Measurements from ENCODE around the gene P3H4.
A peak's percentile ranks its signal among the peaks of the same experiment; 100 is the strongest.

P3H4 gene

DNA sequence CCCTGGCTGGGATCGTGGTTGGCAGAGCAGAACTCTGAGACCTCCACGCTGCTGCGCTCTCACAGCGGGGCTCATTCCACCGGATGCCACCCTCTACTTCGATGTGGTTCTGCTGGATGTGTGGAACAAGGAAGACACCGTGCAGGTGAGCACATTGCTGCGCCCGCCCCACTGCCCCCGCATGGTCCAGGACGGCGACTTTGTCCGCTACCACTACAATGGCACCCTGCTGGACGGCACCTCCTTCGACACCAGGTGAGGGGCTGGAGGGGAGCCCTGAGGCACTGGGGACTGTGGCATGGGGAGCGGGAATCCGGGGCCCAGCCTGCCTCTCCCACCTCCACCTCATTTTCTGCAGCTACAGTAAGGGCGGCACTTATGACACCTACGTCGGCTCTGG is 6.3 kb upstream of the P3H4 start:
- DNase-seq, result no peak

GRCh38 chr17:41816637-41817320 is 5.0 kb upstream of the P3H4 start:
- no peak for DNase-seq

GRCh38 chr17:41814195-41814594 is 2.4 kb upstream of the P3H4 start:
- no peak for DNase-seq

- DNase-seq, result no peak
Measured at GRCh38 chr17:41813699-41814124, 2.0 kb upstream of the P3H4 start.

GRCh38 chr17:41813152-41813680 is 1.5 kb upstream of the P3H4 start:
- DNase-seq, result no peak

DNA sequence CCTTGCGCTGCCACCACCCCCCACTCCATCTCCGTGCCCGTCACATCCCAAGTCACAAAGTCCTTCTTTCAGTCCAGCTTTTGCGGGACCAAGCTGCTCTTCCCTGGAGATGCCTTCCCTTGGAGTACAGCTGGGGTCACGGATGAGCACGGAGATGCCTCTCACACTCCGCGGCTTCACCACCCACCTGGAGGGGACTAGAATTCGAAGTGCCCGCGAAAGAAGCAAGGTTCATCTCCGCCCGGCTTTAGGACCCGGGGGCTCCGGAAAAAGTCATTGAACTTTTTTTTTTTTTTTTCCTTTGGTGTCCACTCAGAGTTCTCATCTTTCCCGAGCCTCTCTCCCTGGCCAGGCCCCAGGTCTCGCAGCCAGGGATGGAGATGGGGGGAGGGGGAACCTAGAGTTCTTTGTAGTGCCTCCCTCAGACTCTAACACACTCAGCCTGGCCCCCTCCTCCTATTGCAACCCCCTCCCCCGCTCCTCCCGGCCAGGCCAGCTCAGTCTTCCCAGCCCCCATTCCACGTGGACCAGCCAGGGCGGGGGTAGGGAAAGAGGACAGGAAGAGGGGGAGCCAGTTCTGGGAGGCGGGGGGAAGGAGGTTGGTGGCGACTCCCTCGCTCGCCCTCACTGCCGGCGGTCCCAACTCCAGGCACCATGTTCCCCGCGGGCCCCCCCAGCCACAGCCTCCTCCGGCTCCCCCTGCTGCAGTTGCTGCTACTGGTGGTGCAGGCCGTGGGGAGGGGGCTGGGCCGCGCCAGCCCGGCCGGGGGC is 817 bp upstream of the P3H4 start, which contains the start of gene FKBP10:
TSS of gene FKBP10 (plus strand) at position 624 of the 771 bp plus-strand sequence. CDS start at position 655, 31 bp downstream.
- DNase-seq, result peak; percentile 82

- DNase-seq, result no peak
Measured at GRCh38 chr17:41810659-41811548, 845 bp downstream of the P3H4 start.

GRCh38 chr17:41806685-41807445 is 4.9 kb downstream of the P3H4 start:
- no peak for DNase-seq

DNA sequence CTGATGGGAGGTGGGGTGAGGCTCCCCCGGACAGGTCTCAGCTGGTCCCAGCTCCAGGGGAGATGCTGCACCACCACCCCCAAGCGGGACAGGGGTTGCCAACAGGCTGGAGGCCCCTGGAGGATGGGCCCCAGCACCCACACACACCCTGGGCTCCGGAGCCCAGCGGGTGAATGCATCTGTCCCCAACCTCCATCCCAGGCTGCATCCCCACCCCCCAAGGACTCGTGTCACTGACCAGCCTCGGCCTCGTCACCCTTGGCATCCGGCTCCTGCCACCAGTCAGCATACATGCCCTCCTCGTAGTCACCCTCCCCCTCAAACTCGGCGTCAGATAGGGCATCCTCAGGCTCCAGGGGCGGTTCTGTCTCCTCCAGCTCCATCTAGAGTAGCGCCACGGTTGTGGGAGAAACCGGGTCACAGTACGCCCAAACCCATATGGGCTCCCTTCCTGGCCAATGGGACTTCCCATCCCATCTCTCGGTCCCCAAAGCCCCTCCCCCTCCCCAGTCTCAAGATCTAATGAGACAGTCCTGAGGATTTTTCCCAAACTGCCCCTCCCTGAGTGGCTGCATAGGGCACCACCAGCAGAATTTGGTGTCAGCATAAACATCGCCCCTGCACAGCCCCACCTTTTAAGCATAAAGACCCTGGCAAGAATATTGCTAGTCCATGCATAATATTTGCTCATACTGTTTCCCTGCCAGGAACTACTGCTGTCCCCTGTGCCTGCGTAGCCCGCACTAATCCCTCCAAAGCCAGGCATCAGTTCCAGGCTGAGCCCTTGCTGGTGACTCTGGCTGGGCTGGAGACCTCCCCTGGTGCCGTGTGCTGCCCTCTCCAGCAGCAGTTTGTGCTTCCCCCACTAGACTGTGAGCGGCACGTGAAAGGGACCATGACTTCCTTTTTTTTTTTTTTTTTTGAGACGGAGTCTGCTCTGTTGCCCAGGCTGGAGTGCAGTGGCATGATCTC is 8.4 kb downstream of the P3H4 start:
- peak; percentile 66 for DNase-seq

DNA sequence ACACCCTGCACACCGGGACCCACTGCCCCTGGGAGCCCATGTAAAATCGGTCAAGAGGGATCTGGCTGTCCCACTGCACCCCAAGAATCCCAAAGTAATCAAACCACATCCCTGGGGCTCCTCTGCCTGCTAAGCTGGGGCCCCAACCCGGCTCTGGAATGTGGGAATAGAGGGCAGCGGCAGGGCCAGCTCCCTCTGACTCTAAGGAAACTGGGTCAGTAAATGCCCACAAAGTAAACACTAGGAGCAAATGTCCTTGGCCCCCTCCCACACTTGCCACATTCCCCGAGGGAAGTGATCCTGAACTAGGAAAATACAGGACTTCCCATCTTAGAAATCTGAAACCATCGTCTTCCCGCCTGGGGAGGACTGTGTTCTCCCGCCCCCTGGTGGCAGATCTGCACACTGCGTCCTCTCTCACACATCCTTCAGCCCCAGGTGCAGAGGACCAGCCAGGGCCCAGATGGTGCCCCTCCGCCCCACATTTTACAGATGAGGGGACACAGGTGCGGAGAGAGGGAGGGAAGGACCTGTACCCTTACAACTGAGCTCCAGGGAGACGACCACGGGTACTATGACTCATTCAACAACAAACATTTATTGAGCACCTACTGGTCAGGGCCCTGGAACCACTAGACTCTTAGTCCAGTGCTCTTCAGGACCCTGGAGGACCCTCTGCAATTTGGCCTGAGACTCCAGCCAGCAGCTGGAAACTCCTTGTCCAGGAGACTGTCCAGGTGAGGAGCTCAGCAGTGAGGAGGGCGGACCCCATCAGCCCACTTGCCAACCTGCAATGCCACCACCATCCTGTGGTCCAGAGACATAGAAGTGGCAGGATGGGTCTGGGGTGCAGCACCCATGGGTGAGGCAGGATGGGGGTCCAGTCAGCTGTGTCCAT is 10.1 kb downstream of the P3H4 start:
- peak; percentile 78 for DNase-seq

- no peak for DNase-seq
Measured at GRCh38 chr17:41800601-41801373, 11.0 kb downstream of the P3H4 start.

- no peak for DNase-seq
Measured at GRCh38 chr17:41799366-41799765, 12.4 kb downstream of the P3H4 start.

GRCh38 chr17:41797377-41797776 is 14.4 kb downstream of the P3H4 start:
- no peak for DNase-seq

GRCh38 chr17:41796121-41796895 is 15.4 kb downstream of the P3H4 start:
- peak; percentile 16 for DNase-seq

DNA sequence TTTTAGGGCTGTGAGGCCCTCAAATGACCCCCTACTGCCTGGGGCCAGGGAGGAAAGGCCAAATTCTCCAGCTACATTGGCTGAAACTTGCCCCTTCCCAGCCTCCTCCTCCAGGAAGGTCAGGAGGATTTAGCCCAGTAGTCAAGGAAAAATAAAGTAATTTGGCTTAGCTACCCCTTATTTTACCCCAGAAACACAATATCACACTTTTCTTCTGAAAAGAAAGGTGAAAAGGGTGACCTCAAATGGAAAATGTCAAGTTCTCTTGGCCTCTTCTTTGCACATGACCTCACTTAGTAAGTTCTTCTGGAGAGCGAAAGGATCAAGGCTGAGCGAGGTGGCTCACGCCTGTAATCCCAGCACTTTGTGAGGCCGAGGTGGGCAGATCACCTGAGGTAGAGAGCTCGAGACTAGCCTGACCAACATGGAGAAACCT is 17.2 kb downstream of the P3H4 start:
- DNase-seq, result no peak

DNA sequence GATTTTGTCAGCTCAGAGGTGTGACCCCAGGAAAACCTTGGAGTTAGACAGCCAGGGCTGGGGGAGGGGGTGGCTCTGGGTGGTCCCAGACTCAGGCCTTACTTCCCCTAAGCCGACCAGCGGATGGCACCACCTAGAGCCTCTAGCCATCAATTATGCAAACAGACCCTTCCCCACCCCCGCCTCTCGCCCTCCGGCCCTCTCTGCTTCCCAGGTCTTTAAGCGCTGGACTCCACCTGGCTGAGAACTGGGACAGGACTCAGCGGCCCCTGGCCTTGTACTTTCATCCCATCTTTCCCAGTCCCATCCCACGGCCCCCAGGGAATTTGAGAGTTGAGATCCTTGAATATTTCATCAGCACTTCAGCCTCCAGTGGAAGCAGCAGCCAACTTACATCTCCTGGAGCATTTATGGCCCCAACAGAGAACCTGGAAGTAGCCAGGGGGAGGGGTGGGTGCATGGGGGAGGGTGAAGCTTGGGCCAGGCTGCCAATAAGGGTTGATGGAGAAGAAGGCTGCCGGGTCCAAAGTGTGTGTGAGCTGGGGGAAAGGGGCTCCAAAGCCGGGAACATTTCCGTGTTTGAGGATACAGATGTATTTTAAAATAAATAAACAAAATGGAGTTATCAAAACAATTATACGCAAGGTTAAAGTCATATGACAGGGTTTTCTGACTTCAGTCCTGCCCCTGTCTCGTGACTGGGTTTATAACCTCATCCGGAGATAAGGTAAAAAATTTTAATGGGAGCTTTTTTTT is 17.8 kb downstream of the P3H4 start:
- DNase-seq, result peak; percentile 66
